H9 (cell line): ENCODE measurements around the gene CD4. TPM values are rescaled to one million over a fixed set of nuclear protein-coding genes. Genes with fewer than 3 reads are reported as not detected.

ENCODE experiments used
- DNase-seq: peaks from one replicate; pipeline ENCODE4 v3.0.0-alpha.2; 2017
- H2AFZ ChIP-seq: one replicate; pipeline ENCODE4 v1.6.1; 2013; ENCODE audit warnings: mild to moderate bottlenecking, low read length, control low read depth, moderate library complexity
- H2AK5ac ChIP-seq: 2 replicates; pipeline ENCODE4 v1.6.1; 2013; ENCODE audit warnings: low read length, control low read depth, mixed read lengths; ENCODE audit not compliant: insufficient read length
- H2BK120ac ChIP-seq: one replicate; pipeline ENCODE4 v1.6.1; 2013; ENCODE audit warnings: low read depth, mild to moderate bottlenecking, low read length, control low read depth, inconsistent platforms; ENCODE audit not compliant: poor library complexity, severe bottlenecking
- H2BK12ac ChIP-seq: 2 replicates; pipeline ENCODE4 v1.6.1; 2013; ENCODE audit warnings: low read length, control low read depth, mixed read lengths, low read depth; ENCODE audit not compliant: insufficient read length
- H2BK15ac ChIP-seq: 2 replicates; pipeline ENCODE4 v1.6.1; 2013; ENCODE audit warnings: low read depth, low read length, control low read depth
- H2BK20ac ChIP-seq: one replicate; pipeline ENCODE4 v1.6.1; 2013; ENCODE audit warnings: low read depth, mild to moderate bottlenecking, low read length, control low read depth, inconsistent platforms; ENCODE audit not compliant: poor library complexity, severe bottlenecking
- H2BK5ac ChIP-seq: 2 replicates; pipeline ENCODE4 v1.6.1; 2013; ENCODE audit warnings: low read length, control low read depth, mixed read lengths; ENCODE audit not compliant: insufficient read length
- H3K14ac ChIP-seq: 2 replicates; pipeline ENCODE4 v1.6.1; 2013; ENCODE audit warnings: low read length, control low read depth; ENCODE audit not compliant: insufficient read depth
- H3K18ac ChIP-seq: 2 replicates; pipeline ENCODE4 v1.6.1; 2013; ENCODE audit warnings: low read depth, mild to moderate bottlenecking, mixed read lengths, low read length, control low read depth; ENCODE audit not compliant: insufficient read length
- H3K23ac ChIP-seq: 2 replicates; pipeline ENCODE4 v1.6.1; 2013; ENCODE audit warnings: low read length, control low read depth, mixed read lengths, low read depth; ENCODE audit not compliant: insufficient read length
- H3K23me2 ChIP-seq: 2 replicates; pipeline ENCODE4 v1.6.1; 2013; ENCODE audit warnings: low read depth, mild to moderate bottlenecking, mixed read lengths, low read length, control low read depth; ENCODE audit not compliant: insufficient read length, poor library complexity, severe bottlenecking
- H3K27ac ChIP-seq: 2 replicates; pipeline ENCODE4 v1.5.1; 2013; ENCODE audit warnings: low read length, control low read depth, mixed read lengths, low read depth; ENCODE audit not compliant: insufficient read length
- H3K27me3 ChIP-seq: 2 replicates; pipeline ENCODE4 v1.6.1; 2013; ENCODE audit warnings: low read length, control low read depth, inconsistent platforms; ENCODE audit not compliant: insufficient read depth
- H3K4ac ChIP-seq: 2 replicates; pipeline ENCODE4 v1.6.1; 2013; ENCODE audit warnings: low read depth, mild to moderate bottlenecking, control low read depth, inconsistent platforms, low read length, moderate library complexity
- H3K4me1 ChIP-seq: 2 replicates; pipeline ENCODE4 v1.6.1; 2013; ENCODE audit warnings: low read length, control low read depth, inconsistent platforms; ENCODE audit not compliant: insufficient read depth
- H3K4me2 ChIP-seq: 2 replicates; pipeline ENCODE4 v1.6.1; 2013; ENCODE audit warnings: low read length, control low read depth, mixed read lengths; ENCODE audit not compliant: insufficient read length, insufficient read depth
- H3K56ac ChIP-seq: 2 replicates; pipeline ENCODE4 v1.6.1; 2013; ENCODE audit warnings: low read depth, mild to moderate bottlenecking, mixed read lengths, low read length, control low read depth; ENCODE audit not compliant: insufficient read length
- H3K79me1 ChIP-seq: 2 replicates; pipeline ENCODE4 v1.6.1; 2013; ENCODE audit warnings: low read depth, mild to moderate bottlenecking, moderate library complexity, low read length, control low read depth, inconsistent platforms; ENCODE audit not compliant: insufficient read depth, poor library complexity, severe bottlenecking
- H3K79me2 ChIP-seq: 2 replicates; pipeline ENCODE4 v1.6.1; 2013; ENCODE audit warnings: low read length, control low read depth, inconsistent platforms; ENCODE audit not compliant: insufficient read depth
- H3K9ac ChIP-seq: 2 replicates; pipeline ENCODE4 v1.6.1; 2013; ENCODE audit warnings: low read length, control low read depth, mixed read lengths; ENCODE audit not compliant: insufficient read length; ENCODE audit errors: extremely low read depth
- H3K9me3 ChIP-seq: one replicate; pipeline ENCODE4 v1.6.1; 2013; ENCODE audit warnings: low read depth, low read length, inconsistent platforms; ENCODE audit not compliant: control insufficient read depth
- H3T11ph ChIP-seq: one replicate; pipeline ENCODE4 v1.6.1; 2013; ENCODE audit warnings: mild to moderate bottlenecking, low read length, control low read depth, inconsistent platforms
- H4K20me1 ChIP-seq: one replicate; pipeline ENCODE4 v1.6.1; 2013; ENCODE audit not compliant: control insufficient read depth, insufficient read length, insufficient read depth
- H4K5ac ChIP-seq: 2 replicates; pipeline ENCODE4 v1.6.1; 2013; ENCODE audit warnings: low read depth, mild to moderate bottlenecking, mixed read lengths, low read length, control low read depth; ENCODE audit not compliant: insufficient read length
- H4K8ac ChIP-seq: replicated peaks from 2 replicates; pipeline ENCODE4 v1.6.1; 2013; ENCODE audit warnings: low read length, control low read depth, mixed read lengths, low read depth; ENCODE audit not compliant: insufficient read length
- H4K91ac ChIP-seq: 2 replicates; pipeline ENCODE4 v1.6.1; 2013; ENCODE audit warnings: low read depth, mild to moderate bottlenecking, moderate library complexity, mixed read lengths, low read length, control low read depth; ENCODE audit not compliant: insufficient read length
- H3K27ac Mint-ChIP-seq, 3 experiments: 2 replicates in 2 of 3; 3 replicates in 1 of 3; pipeline ENCODE4 v1.8.0; 2020 to 2021; ENCODE audit warnings: mixed read lengths in 3 of 3, mild to moderate bottlenecking in 1 of 3, moderate library complexity in 1 of 3
- H3K27me3 Mint-ChIP-seq: 2 replicates; pipeline ENCODE4 v1.8.0; 2021; ENCODE audit warnings: low read depth, mild to moderate bottlenecking, moderate library complexity, mixed read lengths
- H3K36me3 Mint-ChIP-seq, 3 experiments: 2 replicates in 2 of 3; 3 replicates in 1 of 3; pipeline ENCODE4 v1.8.0; 2020 to 2021; ENCODE audit warnings: low read depth in 3 of 3, mixed read lengths in 3 of 3; ENCODE audit not compliant: insufficient read depth in 1 of 3
- H3K4me1 Mint-ChIP-seq, 2 experiments: 2 replicates each; pipeline ENCODE4 v1.8.0; 2020; ENCODE audit warnings: mixed read lengths in 2 of 2
- H3K4me3 Mint-ChIP-seq, 2 experiments: 2 replicates in 1 of 2; 3 replicates in 1 of 2; pipeline ENCODE4 v1.8.0; 2020 to 2021; ENCODE audit warnings: mild to moderate bottlenecking in 2 of 2, mixed read lengths in 2 of 2, moderate library complexity in 1 of 2
- H3K9me3 Mint-ChIP-seq, 2 experiments: 2 replicates in 1 of 2; 3 replicates in 1 of 2; pipeline ENCODE4 v1.8.0; 2020; ENCODE audit warnings: mild to moderate bottlenecking in 2 of 2, mixed read lengths in 2 of 2, moderate library complexity in 1 of 2
- CTCF ChIP-seq: fragments of 200-600 bp; sonication (generic); conservative IDR thresholded peaks from 3 replicates; pipeline ENCODE4 v1.8.0; 2021; ENCODE audit warnings: antibody characterized with exemption, mild to moderate bottlenecking
- WGBS: extraction: QIAGEN DNeasy Blood & Tissue Kit; methylation state at CpG from one replicate; pipeline ENCODE4 v1.1.7; 2013; ENCODE audit warnings: missing lambda C conversion rate, low lambda C conversion rate, mixed read lengths; ENCODE audit not compliant: insufficient read length; ENCODE audit errors: extremely low coverage; 5-methylcytosine and 5-hydroxymethylcytosine counted together
- total RNA-seq: library from RNA; stranded (reverse); gene quantifications from 2 replicates; pipeline ENCODE4 v1.2.1, GENCODE V29; 2021

CD4 gene
- total RNA-seq, 1 experiment from 2014 or later, result 1.1 TPM

GRCh38 chr12:6827437-6827911, 38.1 kb downstream of the CD4 start:
- no peak overlapping the region for H2BK20ac ChIP-seq
- H4K91ac ChIP-seq, result no peak overlapping the region
- Mint-ChIP-seq H3K4me1 (peaks cover 37 to 54% of the 10 kb centered on the region in 2 experiments), H3K36me3 (peaks cover 28 to 35% (median 34%) of the 10 kb centered on the region in 3 experiments), H3K4me3 (peak overlapping the region; percentile 59 to 79), H3K27ac (peak overlapping the region; percentile 66 to 98 (median 68); a peak in 6 of 7 replicates), H3K27me3 (peaks cover 29% of the 10 kb centered on the region), H3K9me3 (no peaks in the 10 kb centered on the region)
- no peak overlapping the region for H4K5ac ChIP-seq
- H2AK5ac ChIP-seq, result no peak overlapping the region
- H3K79me1 ChIP-seq, result no peaks in the 10 kb centered on the region
- peaks cover 6% of the 10 kb centered on the region for H4K20me1 ChIP-seq
- H2BK5ac ChIP-seq, result no peak overlapping the region
- TF ChIP-seq CTCF, result no peak
- H2BK12ac ChIP-seq, result no peak overlapping the region
- no peak overlapping the region for H3K18ac ChIP-seq
- peaks cover 3% of the 10 kb centered on the region; the same call in 1 of the 2 replicates for H3K4me1 ChIP-seq
- H3K79me2 ChIP-seq, result peaks cover 2% of the 10 kb centered on the region; the same call in 1 of the 2 replicates
- no peak overlapping the region for H4K8ac ChIP-seq
- H3K23ac ChIP-seq, result no peak overlapping the region
- no peaks in the 10 kb centered on the region for H3K9me3 ChIP-seq
- no CpG with 5 or more reads among the region's 8 CpGs for WGBS
- H2AFZ ChIP-seq, result no peak overlapping the region
- no peak overlapping the region for H3K14ac ChIP-seq
- H3K23me2 ChIP-seq, result peaks cover 14% of the 10 kb centered on the region
- H3K27me3 ChIP-seq, result no peaks in the 10 kb centered on the region
- no peak overlapping the region for H3K56ac ChIP-seq
- peak overlapping the region; percentile 80 for H3K4me2 ChIP-seq
- H2BK15ac ChIP-seq, result no peak overlapping the region
- no peak overlapping the region for H2BK120ac ChIP-seq
- H3K27ac ChIP-seq, result no peak overlapping the region
- peak; percentile 95 for DNase-seq
- no peak overlapping the region for H3T11ph ChIP-seq
- no peak overlapping the region for H3K4ac ChIP-seq
- no peak overlapping the region for H3K9ac ChIP-seq
